ENCODE results near the gene POLD4. TPM values are rescaled to one million over a fixed set of nuclear protein-coding genes. Genes with fewer than 3 reads are reported as not detected.
A peak's percentile ranks its signal among the peaks of the same experiment; 100 is the strongest.

POLD4 gene
- total and polyA plus RNA-seq, 2 donors (not counting 3 experiments of a cell fraction or from before 2014, with no cell fraction given), result 50.1 to 204 TPM

GRCh38 chr11:67382276-67383136 is 29.2 kb upstream of the POLD4 start:
- Histone ChIP-seq H3K4me1 (ENCODE audit: control insufficient read depth, extremely low read depth, insufficient read depth, low read length) (no peaks in the 10 kb centered on the region), H3K36me3 (ENCODE audit: control insufficient read depth in 2 of 2, extremely low read depth in 1 of 2, insufficient read depth in 2 of 2, low read length in 2 of 2) (no peaks in the 10 kb centered on the region), H3K9ac (replicated peaks; ENCODE audit: extremely low read depth, insufficient read depth, low read length) (no peak overlapping the region), H4K20me1 (replicated peaks; ENCODE audit: control insufficient read depth, extremely low read depth, insufficient read depth, low read length) (no peaks in the 10 kb centered on the region), H2AFZ (ENCODE audit: low read depth, low read length) (no peak overlapping the region), H3K27me3 (ENCODE audit: control insufficient read depth in 2 of 2, insufficient read depth in 2 of 2, low read length in 2 of 2) (no peaks in the 10 kb centered on the region), H3K27ac (ENCODE audit: insufficient read depth, low read depth, low read length) (no peak overlapping the region), H3K9me3 (replicated peaks; ENCODE audit: control insufficient read depth, insufficient read depth, low read length) (no peaks in the 10 kb centered on the region), H3K79me2 (ENCODE audit: control insufficient read depth, insufficient read depth, low read length) (no peaks in the 10 kb centered on the region), H3K4me3 (replicated peaks in 1 of 3; ENCODE audit: insufficient read depth in 1 of 3, low read depth in 1 of 3, low read length in 3 of 3) (no peak overlapping the region), H3K4me2 (ENCODE audit: insufficient read depth, low read length) (no peak overlapping the region), H3K9me1 (replicated peaks; ENCODE audit: control insufficient read depth, extremely low read depth, insufficient read depth, low read length) (no peaks in the 10 kb centered on the region)
- DNase-seq (ENCODE audit: low read depth, low spot score) (peak; percentile 72), FAIRE-seq (peak; percentile 96)
- ChIA-PET CTCF (interaction anchor here (0.5 to 19.7 kb wide), 35 partner anchors 9 to 330 kb away, joined by 3 to 1051 read pairs (median 5); partner anchors contain the start of genes CLCF1, GRK2, POLD4 and PPP1CA), POLR2A (interaction anchor here (0.6 to 0.8 kb wide), 3 partner anchors 19 to 309 kb away, joined by 3 to 8 read pairs (median 3); partner anchors contain the start of gene PPP1CA)
- dilution Hi-C loops (cut with MboI; ENCODE audit: extremely low pct_ligation_motif_present, low sequenced_read_pairs), result no loop called here
- TF ChIP-seq CTCF (IDR thresholded peaks at IDR 0.05; ENCODE audit: extremely low read depth in 1 of 2, insufficient read depth in 1 of 2, low read depth in 1 of 2, low read length in 2 of 2) (peak; percentile 97), POLR2AphosphoS5 (IDR thresholded peaks at IDR 0.05; ENCODE audit: insufficient read depth, low read depth, low read length) (no peak)
- BruUV-seq (replicated peaks), result no TSS peak
- intact Hi-C loops (cut with micrococcal nuclease), result loop anchor here (1.0 to 2.0 kb wide), 5 partner anchors 25 to 302 kb away; no protein-coding TSS in a partner anchor
